Chondrocyte (in vitro differentiated cells): ENCODE data around the gene GRHL1. TPM values are rescaled to one million over a fixed set of nuclear protein-coding genes. Genes with fewer than 3 reads are reported as not detected.

Experiments used
- DNase-seq: peaks from one replicate; pipeline ENCODE4 v3.0.0; 2021; ENCODE audit warnings: mixed read lengths, low spot score
- H3K27ac Mint-ChIP-seq: one replicate; pipeline ENCODE4 v1.8.0; 2021; ENCODE audit warnings: mild to moderate bottlenecking, moderate library complexity, mixed read lengths; ENCODE audit not compliant: unreplicated experiment
- H3K27me3 Mint-ChIP-seq: 2 replicates; pipeline ENCODE4 v1.8.0; 2021; ENCODE audit warnings: low read depth, mixed read lengths
- H3K36me3 Mint-ChIP-seq: 2 replicates; pipeline ENCODE4 v1.8.0; 2021; ENCODE audit warnings: low read depth, mixed read lengths
- H3K4me1 Mint-ChIP-seq: 2 replicates; pipeline ENCODE4 v1.8.0; 2021; ENCODE audit warnings: low read depth, mild to moderate bottlenecking, mixed read lengths
- H3K4me3 Mint-ChIP-seq: one replicate; pipeline ENCODE4 v1.8.0; 2021; ENCODE audit warnings: mild to moderate bottlenecking, moderate library complexity, mixed read lengths; ENCODE audit not compliant: unreplicated experiment
- H3K9me3 Mint-ChIP-seq: 2 replicates; pipeline ENCODE4 v1.8.0; 2021; ENCODE audit warnings: low read depth, mixed read lengths
- total RNA-seq: library from RNA; stranded (reverse); gene quantifications from 3 replicates; pipeline ENCODE4 v1.2.1, GENCODE V29; 2021
- TF ChIP-seq, protein P1 (sequence below): fragments of 200-600 bp; sonication (generic); IDR thresholded peaks from 2 replicates; pipeline ENCODE4 v1.5.0; 2021; ENCODE audit warnings: antibody characterized with exemption, mild to moderate bottlenecking, moderate library complexity

The GRHL1 gene
- total RNA-seq, 1 donor from 2014 or later: 0.42 TPM

DNA sequence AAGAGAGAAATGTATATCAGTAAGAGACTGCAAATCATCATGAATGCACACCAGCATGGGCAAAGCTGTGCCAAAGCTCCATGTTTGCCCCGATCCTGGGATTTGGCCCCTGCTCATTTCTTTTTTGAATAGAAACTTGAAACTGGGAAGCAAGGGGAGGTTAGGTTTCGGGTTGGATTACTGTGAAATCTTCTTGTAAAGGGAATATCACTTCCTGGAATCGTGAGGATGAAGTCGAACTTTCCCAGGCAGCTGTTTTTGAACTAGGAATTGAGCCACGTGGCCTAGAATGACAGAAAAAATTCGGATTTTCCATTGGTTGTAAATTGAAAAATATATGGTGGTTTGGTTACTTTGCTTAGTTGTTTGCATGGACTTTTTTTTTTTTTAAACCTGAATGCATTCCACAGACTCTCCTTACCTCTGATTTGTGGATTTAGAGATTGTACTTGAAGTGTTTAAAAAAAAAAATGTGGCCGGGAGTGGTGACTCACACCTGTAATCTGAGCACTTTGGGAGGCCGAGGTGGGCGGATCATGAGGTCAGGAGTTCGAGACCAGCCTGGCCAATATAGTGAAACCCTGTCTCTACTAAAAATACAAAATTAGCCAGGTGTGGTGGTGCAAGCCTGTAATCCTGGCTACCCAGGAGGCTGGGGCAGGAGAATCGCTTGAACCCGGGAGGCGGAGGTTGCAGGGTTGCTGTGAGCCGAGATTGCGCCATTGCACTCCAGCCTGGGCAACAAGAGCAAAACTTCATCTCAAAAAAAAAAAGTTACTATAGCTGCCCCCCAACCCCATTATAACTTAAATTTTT, 32.1 kb downstream of the GRHL1 start:
- H3K36me3 Mint-ChIP-seq: no peaks in the 10 kb centered on the region
- no peaks in the 10 kb centered on the region for H3K27me3 Mint-ChIP-seq
- TF ChIP-seq, protein P1, sequence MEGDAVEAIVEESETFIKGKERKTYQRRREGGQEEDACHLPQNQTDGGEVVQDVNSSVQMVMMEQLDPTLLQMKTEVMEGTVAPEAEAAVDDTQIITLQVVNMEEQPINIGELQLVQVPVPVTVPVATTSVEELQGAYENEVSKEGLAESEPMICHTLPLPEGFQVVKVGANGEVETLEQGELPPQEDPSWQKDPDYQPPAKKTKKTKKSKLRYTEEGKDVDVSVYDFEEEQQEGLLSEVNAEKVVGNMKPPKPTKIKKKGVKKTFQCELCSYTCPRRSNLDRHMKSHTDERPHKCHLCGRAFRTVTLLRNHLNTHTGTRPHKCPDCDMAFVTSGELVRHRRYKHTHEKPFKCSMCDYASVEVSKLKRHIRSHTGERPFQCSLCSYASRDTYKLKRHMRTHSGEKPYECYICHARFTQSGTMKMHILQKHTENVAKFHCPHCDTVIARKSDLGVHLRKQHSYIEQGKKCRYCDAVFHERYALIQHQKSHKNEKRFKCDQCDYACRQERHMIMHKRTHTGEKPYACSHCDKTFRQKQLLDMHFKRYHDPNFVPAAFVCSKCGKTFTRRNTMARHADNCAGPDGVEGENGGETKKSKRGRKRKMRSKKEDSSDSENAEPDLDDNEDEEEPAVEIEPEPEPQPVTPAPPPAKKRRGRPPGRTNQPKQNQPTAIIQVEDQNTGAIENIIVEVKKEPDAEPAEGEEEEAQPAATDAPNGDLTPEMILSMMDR: no peak
- H3K27ac Mint-ChIP-seq: no peak overlapping the region
- peaks cover 43% of the 10 kb centered on the region for H3K4me1 Mint-ChIP-seq
- no peak overlapping the region for H3K4me3 Mint-ChIP-seq
- H3K9me3 Mint-ChIP-seq: no peaks in the 10 kb centered on the region
- no peak for DNase-seq

DNA sequence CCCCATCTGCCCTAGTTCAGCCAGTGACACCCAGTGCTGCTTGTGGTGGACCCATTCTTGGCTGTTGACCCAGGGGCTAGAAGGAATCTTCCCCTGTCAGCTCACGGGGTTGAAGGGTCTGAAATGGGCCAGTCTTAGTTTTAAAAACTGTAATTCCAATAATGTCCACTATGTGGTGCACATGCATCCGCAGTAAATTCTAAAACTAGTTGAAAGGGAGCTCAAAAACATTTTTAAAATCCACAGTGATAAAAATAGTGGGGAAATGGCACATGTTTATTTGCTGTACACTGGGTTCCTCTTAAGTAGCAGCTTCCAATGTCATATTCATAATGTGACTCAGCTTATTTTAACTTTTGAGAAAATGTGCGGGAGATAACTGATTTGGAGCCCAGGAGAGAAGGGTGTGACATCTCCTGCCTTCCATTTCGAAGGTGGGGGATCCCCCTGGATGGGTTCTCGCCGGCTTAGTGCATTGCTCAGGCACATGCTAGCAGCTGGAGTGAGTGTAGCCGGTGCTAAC, 32.8 kb downstream of the GRHL1 start:
- no peak overlapping the region for H3K4me3 Mint-ChIP-seq
- H3K36me3 Mint-ChIP-seq: no peaks in the 10 kb centered on the region
- H3K9me3 Mint-ChIP-seq: no peaks in the 10 kb centered on the region
- no peak for DNase-seq
- peaks cover 43% of the 10 kb centered on the region for H3K4me1 Mint-ChIP-seq
- TF ChIP-seq, protein P1: peak; percentile 88
- peak overlapping the region; percentile 61 for H3K27ac Mint-ChIP-seq
- no peaks in the 10 kb centered on the region for H3K27me3 Mint-ChIP-seq

DNA sequence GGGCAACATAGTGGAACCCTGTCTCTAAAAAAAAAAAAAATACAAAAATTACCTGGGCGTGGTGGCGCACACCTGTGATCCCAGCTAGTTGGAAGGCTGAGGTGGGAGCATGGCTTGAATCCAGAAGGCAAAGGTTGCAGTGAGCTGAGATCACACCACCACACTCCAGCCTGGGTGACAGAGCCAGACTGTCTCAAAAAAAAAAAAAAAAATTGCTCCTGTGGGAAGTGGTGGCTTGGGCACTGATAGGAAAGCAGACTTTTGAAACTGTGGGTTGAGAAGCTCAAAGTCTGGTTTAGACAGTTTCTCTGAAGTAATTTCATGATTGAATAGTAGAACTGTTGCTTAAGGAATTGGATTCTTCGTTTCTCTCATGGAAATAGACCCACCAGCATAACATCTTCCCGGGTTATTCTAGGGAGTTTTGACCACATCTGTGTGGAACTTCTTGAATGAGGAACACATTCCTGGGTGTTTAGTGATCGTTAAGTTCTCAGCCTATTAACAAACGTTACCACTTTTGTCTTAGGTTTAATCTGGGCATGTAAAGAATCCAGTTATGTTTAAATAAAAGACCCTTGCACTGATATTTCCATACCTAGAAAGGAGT, 33.5 kb downstream of the GRHL1 start:
- Mint-ChIP-seq H3K9me3 (no peaks in the 10 kb centered on the region), H3K4me3 (no peak overlapping the region), H3K36me3 (no peaks in the 10 kb centered on the region), H3K4me1 (peaks cover 39% of the 10 kb centered on the region), H3K27me3 (no peaks in the 10 kb centered on the region), H3K27ac (peak overlapping the region; percentile 61)
- TF ChIP-seq, protein P1: no peak
- no peak for DNase-seq

DNA sequence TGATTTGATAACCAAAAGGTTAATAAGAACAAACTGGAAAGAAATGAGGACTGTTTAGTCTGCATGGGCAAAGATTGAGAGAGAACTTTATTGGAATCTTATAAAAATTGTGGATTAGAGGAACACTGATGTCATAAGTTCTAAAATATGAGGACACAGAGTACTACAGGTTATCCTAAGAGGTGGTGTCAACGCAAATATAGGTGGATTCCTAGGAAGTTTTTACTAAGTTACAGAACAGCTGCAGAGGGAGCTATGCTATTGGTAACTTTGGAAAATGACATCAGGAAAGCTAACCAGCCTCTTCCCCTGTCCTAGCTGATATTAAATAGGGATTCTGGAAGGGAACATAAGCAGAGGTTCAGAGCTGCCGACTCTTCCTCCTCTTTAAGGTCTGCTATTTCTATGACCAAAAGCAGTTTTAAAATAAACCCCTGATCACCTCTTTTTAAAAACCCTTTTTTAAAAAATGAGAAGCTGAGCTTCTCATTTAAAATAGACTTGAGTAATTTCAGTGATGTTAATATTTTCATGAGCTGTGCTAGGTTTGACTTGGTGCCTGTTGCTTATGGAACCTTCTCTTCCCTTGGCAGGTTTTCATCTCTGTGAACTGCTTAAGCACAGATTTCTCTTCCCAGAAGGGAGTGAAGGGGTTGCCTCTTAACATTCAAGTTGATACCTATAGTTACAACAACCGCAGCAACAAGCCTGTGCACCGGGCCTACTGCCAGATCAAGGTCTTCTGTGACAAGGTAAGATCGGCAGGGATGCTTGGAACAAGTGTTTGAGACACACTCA, 34.2 kb downstream of the GRHL1 start:
- Mint-ChIP-seq H3K4me3 (no peak overlapping the region), H3K27ac (no peak overlapping the region), H3K36me3 (no peaks in the 10 kb centered on the region), H3K27me3 (no peaks in the 10 kb centered on the region), H3K4me1 (peaks cover 38% of the 10 kb centered on the region), H3K9me3 (no peaks in the 10 kb centered on the region)
- TF ChIP-seq, protein P1: no peak
- DNase-seq: no peak

DNA sequence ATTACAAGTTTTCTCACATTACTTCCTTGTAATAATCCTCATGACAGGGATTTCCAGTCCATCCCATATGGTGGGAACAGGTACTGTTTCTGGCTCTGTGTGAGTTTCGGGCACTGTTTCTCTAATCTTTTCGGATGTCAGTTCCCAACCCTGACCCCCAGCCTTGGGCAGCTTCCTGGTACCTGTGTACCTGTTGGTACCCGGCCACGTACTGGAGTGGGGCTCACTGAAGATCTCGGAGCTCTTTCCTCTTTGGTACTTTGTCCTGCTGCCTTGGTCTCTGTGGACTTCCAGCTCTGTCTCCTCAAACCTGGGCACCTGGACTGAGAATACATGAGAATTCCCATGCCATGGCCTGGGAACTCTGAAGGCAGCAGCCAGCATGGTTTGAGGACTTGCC, 36.8 kb downstream of the GRHL1 start:
- TF ChIP-seq, protein P1: no peak

More for the DNA sequence above, 36.8 kb downstream of the GRHL1 start:
- H3K4me1 Mint-ChIP-seq: peaks cover 41% of the 10 kb centered on the region
- no peaks in the 10 kb centered on the region for H3K36me3 Mint-ChIP-seq
- no peaks in the 10 kb centered on the region for H3K9me3 Mint-ChIP-seq
- DNase-seq: no peak
- no peaks in the 10 kb centered on the region for H3K27me3 Mint-ChIP-seq
- no peak overlapping the region for H3K27ac Mint-ChIP-seq
- H3K4me3 Mint-ChIP-seq: no peak overlapping the region
